IPS-11a (cell line): ENCODE data around the gene GDNF.
"Not testable (repeated sequence)": the region's sequence is repeated elsewhere in the genome, so short reads cannot be mapped to it uniquely, and the experiment has no call there.

ENCODE experiments used
- H3K4me3 ChIP-seq: one replicate; pipeline ENCODE4 v1.5.1; 2013; ENCODE audit warnings: low read depth, low read length, control low read depth

The GDNF gene

GRCh38 chr5:37816883-37817282 is 23.0 kb downstream of the GDNF start:
- no peak overlapping the region for H3K4me3 ChIP-seq

- no peak overlapping the region for H3K4me3 ChIP-seq
Measured at GRCh38 chr5:37816331-37816730, 23.5 kb downstream of the GDNF start.

GRCh38 chr5:37815913-37816312 is 23.9 kb downstream of the GDNF start:
- H3K4me3 ChIP-seq, result no peak overlapping the region

GRCh38 chr5:37814699-37815098 is 25.1 kb downstream of the GDNF start:
- no peak overlapping the region for H3K4me3 ChIP-seq

DNA sequence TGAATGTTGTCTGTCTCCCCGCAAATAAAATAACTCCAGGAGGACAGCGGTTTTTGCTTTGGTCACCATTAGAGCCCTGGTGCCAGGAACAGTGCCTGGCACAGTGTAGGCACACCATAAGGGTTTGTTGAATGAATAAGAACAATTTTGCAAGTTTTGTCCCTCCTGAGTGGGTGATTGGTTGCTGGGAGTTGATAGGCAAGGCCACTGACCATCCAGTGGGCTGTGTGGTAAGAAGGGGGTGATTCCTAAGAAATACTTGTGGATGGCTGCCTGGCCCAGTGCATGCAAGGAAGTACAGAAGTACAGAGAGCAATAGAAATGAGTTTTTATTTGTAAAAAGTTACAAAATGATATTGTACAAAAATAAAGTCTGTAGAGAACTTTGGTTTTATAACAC is 27.5 kb downstream of the GDNF start:
- H3K4me3 ChIP-seq, result no peak overlapping the region

DNA sequence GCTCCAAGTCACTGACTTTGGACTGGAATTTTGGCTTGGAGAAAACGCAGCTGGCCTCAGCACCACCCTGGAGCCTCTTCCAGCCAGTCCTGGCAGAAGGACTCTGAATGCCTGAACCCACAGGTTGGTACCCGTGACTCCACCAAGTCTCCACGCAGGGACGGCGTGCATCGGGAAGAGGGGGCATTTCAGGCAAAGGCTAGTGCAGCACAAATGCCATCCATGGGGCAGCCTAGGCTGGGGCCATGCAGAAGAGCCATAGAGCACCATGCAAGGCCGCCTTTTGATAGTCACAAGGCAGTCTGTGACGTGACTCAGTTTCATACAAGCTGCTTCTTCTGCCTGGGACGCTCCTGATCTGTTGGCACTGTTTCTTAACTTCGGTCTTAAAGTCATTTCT is 28.0 kb downstream of the GDNF start:
- H3K4me3 ChIP-seq, result no peak overlapping the region

- H3K4me3 ChIP-seq, result no peak overlapping the region
Measured at GRCh38 chr5:37810311-37810710, 29.5 kb downstream of the GDNF start.

DNA sequence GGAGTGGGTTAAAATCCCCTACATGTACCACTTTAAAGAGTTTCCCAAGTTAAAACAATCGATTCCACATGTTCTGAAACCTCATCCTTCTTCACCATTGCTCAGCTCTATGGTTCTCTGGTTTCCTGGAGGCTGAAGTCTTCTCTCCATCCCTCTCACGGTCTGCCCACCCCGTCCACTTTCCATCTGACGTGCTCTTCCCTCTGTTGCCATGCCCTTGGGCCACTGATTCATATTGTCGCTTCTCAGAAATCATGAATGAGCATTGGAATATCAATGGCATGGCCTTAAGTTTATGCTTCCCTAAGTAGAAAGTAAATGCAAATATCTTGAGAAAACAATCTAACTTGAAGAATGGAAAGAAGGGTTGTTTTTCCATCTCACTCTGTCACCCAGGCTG is 30.9 kb downstream of the GDNF start:
- H3K4me3 ChIP-seq, result no peak overlapping the region

- H3K4me3 ChIP-seq, result no peak overlapping the region
Measured at GRCh38 chr5:37807621-37808301, 32.1 kb downstream of the GDNF start.

DNA sequence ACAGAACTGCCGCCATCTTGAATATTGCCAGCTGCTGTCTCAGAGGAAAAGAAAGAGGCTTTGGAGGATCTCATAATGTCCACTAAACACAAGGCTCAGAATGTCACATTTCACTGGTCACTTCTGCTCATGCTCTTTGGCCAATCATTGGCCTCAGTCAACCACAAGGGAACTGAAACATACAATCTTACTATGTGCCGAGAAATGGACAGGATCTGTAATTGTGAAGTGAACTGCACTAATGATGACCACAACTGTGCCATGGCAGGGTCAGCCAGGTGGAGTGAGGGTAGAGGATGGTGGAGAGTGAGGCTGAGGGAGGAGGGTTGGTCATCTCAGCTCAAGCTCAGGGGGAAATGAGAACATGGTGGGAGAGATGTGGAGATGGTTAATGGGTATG is 32.8 kb downstream of the GDNF start:
- no peak overlapping the region for H3K4me3 ChIP-seq

GRCh38 chr5:37806476-37806875 is 33.4 kb downstream of the GDNF start:
- H3K4me3 ChIP-seq, result no peak overlapping the region

- no peak overlapping the region for H3K4me3 ChIP-seq
Measured at GRCh38 chr5:37806016-37806415, 33.8 kb downstream of the GDNF start.

DNA sequence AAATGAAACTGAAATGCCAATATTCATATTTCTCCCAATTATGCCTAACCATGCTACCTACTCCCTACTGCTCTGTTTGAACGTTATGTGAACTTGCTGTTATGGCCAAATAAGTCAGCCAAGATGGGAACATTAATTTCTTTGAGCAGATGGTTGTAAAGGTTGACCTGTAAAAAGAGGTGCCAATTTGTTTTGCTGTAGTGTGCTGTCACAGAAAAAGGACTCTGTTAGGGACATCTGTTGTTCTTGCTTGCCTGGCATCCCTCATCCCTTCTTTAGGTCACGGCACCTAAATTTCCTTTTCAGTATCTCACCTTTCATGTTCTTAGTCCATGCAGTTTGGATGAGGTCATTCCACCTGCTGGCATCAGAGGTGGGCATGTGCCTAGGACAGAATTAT is 35.4 kb downstream of the GDNF start:
- no peak overlapping the region for H3K4me3 ChIP-seq

DNA sequence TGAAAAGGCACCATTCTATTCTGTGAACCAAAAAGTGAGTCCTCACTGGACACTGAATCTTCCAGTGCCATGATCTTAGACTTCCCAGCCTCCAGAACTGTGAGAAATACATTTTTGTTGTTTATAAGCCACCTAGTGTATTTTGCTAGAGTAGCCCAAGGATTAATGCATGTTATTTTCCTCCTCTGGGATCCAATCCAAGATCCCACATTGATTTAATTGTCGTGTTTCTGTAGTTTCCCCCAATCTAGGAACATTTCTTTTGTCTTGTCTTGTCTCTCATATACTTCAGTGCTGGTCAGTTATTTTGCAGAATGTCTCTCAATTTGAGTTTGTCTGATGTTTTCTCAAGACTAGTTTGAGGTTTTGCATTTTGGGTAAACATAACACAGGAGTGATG is 36.4 kb downstream of the GDNF start:
- H3K4me3 ChIP-seq, result no peak overlapping the region

DNA sequence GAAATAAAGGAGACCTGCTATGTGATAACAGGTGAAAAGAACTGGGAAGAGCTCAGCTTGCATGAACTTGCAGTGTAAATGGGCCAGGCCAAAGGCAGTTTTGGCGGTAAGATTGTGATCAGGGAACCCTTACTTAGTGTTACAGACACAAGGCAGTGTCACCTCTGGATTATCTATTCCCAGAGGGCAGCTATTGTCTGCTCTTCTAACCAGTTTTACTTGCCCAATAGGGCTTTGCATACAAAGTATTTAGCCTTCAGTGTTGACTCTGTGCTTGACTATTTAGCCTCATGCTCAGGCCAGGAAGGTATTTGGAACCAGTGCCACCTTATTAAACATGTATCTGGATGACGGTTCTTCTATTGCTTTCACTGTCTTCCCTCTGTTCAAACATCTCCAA is 38.3 kb downstream of the GDNF start:
- no peak overlapping the region for H3K4me3 ChIP-seq

DNA sequence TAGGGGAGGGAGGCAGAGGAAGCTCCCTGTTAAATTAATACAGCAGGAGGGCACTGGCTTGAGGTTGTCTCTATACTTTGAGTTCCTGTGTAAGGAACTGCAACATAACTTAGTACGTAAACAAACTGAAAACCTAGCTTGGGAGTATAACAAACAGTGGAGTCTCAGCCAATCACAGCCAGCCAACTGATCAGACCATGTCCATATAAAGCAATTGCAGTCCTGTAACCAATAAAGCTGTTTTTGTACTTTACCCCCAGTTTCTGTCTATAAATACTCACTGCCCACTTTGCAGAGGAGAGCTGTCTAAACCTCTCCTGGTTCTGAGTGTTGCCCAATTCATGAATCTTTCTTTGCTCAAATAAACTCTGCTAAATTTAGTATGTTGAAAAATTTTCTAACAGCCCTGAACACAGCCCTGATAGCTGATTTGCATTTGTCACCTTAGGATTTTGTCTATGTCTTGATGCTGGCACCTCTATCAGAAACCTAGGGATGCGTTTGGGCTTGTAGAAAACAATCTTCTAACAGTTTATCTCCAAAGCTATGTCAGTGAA is 39.9 kb downstream of the GDNF start:
- no peak overlapping the region for H3K4me3 ChIP-seq

- H3K4me3 ChIP-seq, result not testable (repeated sequence)
Measured at GRCh38 chr5:37796435-37796834, 43.4 kb downstream of the GDNF start.

DNA sequence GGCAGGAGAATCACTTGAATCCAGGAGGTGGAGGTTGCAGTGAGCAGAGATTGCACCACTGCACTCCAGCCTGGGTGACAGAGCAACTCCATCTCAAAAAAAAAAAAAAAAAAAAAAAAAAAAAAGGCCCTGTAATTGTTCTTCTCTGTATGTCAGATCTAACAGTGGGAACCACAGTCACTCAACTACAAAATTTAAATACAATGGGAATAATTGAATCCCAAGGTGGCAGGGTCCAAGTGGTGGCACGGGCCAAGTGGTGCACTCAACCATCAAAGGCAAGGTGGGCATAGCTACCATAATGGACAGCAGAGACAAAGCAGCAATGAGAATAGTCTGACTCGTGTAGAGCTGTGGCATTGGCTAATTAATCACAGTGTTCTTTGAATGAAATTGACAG is 44.5 kb downstream of the GDNF start:
- not testable (repeated sequence) for H3K4me3 ChIP-seq

GRCh38 chr5:37792975-37793631 is 46.7 kb downstream of the GDNF start:
- H3K4me3 ChIP-seq, result no peak overlapping the region

DNA sequence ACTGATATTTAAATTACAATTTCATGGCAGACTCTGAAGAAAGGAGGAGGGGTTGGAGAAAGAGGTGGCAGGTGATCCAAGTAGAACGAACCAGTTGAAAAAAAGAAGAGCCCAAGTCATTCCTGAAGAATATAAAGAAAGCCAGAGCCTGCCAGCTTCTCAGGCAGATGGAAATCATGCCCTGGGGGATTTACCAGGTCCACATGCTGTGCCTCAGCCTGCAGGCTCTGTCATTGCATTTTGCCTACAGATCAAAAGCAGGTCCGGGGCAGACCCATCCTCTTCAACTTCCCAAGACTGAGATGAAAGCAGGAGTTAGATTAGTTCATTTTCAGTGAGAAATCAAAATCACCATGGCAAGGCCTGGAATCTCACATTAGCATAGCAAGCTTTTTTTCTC is 48.5 kb downstream of the GDNF start:
- H3K4me3 ChIP-seq, result no peak overlapping the region

GRCh38 chr5:37789991-37790390 is 49.9 kb downstream of the GDNF start:
- no peak overlapping the region for H3K4me3 ChIP-seq

DNA sequence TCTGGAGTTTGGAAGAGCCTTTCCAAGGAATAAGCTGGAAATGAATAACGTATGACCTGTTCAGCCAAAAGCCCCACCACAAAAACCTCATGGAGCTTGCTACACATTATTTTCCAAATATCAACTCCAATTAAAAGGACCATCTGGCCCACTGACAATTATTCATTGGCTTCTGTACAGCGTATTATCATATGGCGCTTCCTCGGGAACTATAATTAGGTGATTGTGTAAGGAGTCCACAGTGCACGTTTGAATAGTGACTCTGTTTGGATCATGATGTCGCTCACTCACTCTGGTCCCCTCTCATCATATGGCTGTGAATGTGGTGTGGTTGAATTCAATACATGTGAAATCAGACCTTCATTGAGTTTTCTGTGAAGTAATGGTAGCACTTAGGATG is 52.1 kb downstream of the GDNF start:
- no peak overlapping the region for H3K4me3 ChIP-seq
